ENCODE results near the gene GNG7. TPM values are rescaled to one million over a fixed set of nuclear protein-coding genes. Genes with fewer than 3 reads are reported as not detected.
A peak's percentile ranks its signal among the peaks of the same experiment; 100 is the strongest.
"Not testable (repeated sequence)": the region's sequence is repeated elsewhere in the genome, so short reads cannot be mapped to it uniquely, and the experiment has no call there.

GNG7 gene
- total RNA-seq, 4 donors from 2014 or later = 2.1 to 4.3 (median 3.0) TPM

GRCh38 chr19:2648528-2648937 is 54.0 kb downstream of the GNG7 start:
- Histone ChIP-seq H3K36me3 (no peaks in the 10 kb centered on the region), H3K27ac (no peak overlapping the region), H3K4me1 (no peaks in the 10 kb centered on the region), H3K4me3 (no peak overlapping the region), H3K27me3 (peaks cover 1% of the 10 kb centered on the region), H3K9me3 (no peaks in the 10 kb centered on the region)
- no peak for DNase-seq (ENCODE audit: low spot score in 2 of 2)
- 41% methylated on average over 4 of the region's 4 CpGs for WGBS
- TF ChIP-seq POLR2A (IDR thresholded peaks at IDR 0.05) (no peak), CTCF (IDR thresholded peaks at IDR 0.05) (peak; percentile 58 to 87)

- 74% methylated on average over 5 of the region's 5 CpGs for WGBS
- no peak overlapping the region for H3K4me3 ChIP-seq
- no peaks in the 10 kb centered on the region for H3K4me1 ChIP-seq
- no peak for DNase-seq (ENCODE audit: low spot score in 2 of 2)
- TF ChIP-seq POLR2AphosphoS5 (IDR thresholded peaks at IDR 0.05) (no peak), CTCF (IDR thresholded peaks at IDR 0.05) (no peak), POLR2A (IDR thresholded peaks at IDR 0.05) (no peak), EP300 (IDR thresholded peaks at IDR 0.05) (no peak)
- no peaks in the 10 kb centered on the region for H3K9me3 ChIP-seq
- H3K36me3 ChIP-seq = no peaks in the 10 kb centered on the region
- no peak overlapping the region for H3K27ac ChIP-seq
- no peaks in the 10 kb centered on the region for H3K27me3 ChIP-seq
Observed at GRCh38 chr19:2648099-2648498, 54.4 kb downstream of the GNG7 start.

- TF ChIP-seq POLR2A (IDR thresholded peaks at IDR 0.05) (no peak), EP300 (IDR thresholded peaks at IDR 0.05) (no peak), CTCF (IDR thresholded peaks at IDR 0.05) (no peak), POLR2AphosphoS5 (IDR thresholded peaks at IDR 0.05) (no peak)
- 90% methylated on average over 8 of the region's 20 CpGs for WGBS
- Histone ChIP-seq H3K27ac (no peak overlapping the region), H3K27me3 (no peaks in the 10 kb centered on the region), H3K4me1 (no peaks in the 10 kb centered on the region), H3K36me3 (no peaks in the 10 kb centered on the region), H3K4me3 (no peak overlapping the region), H3K9me3 (no peaks in the 10 kb centered on the region)
- DNase-seq (ENCODE audit: low spot score in 2 of 2) = no peak
Observed at GRCh38 chr19:2646866-2647535, 55.5 kb downstream of the GNG7 start.

- DNase-seq (ENCODE audit: low spot score in 2 of 2) = no peak
- H3K27me3 ChIP-seq = no peaks in the 10 kb centered on the region
- 77% methylated on average over 16 of the region's 16 CpGs for WGBS
- H3K36me3 ChIP-seq = no peaks in the 10 kb centered on the region
- H3K9me3 ChIP-seq = no peaks in the 10 kb centered on the region
- no peak overlapping the region for H3K27ac ChIP-seq
- TF ChIP-seq POLR2AphosphoS5 (IDR thresholded peaks at IDR 0.05) = no peak
- TF ChIP-seq EP300 (IDR thresholded peaks at IDR 0.05) = no peak
- TF ChIP-seq CTCF (IDR thresholded peaks at IDR 0.05) = no peak
- no peak for TF ChIP-seq POLR2A (IDR thresholded peaks at IDR 0.05)
- no peaks in the 10 kb centered on the region for H3K4me1 ChIP-seq
- no peak overlapping the region for H3K4me3 ChIP-seq
Observed at GRCh38 chr19:2645826-2646225, 56.7 kb downstream of the GNG7 start.

- H3K36me3 ChIP-seq; H3K9me3 ChIP-seq; DNase-seq (ENCODE audit: low spot score in 2 of 2); H3K27ac ChIP-seq; H3K4me1 ChIP-seq; H3K27me3 ChIP-seq; H3K4me3 ChIP-seq: not testable (repeated sequence)
- 95% methylated on average over 38 of the region's 38 CpGs for WGBS
Observed at GRCh38 chr19:2643123-2643737, 59.3 kb downstream of the GNG7 start.

Data from suprapubic skin (tissue), 4 donors.